BE2C (cell line): ENCODE data around the gene SIN3B.
"Not testable (repeated sequence)": the region's sequence is repeated elsewhere in the genome, so short reads cannot be mapped to it uniquely, and the experiment has no call there.

Source experiments
- DNase-seq: peaks from one replicate; pipeline ENCODE4 v3.0.0-alpha.2; 2020
- H3K27me3 ChIP-seq: fragments of 250-450 bp; sonication (Bioruptor Pico); 2 replicates; pipeline ENCODE4 v1.5.1; 2020; ENCODE audit warnings: mild to moderate bottlenecking
- H3K36me3 ChIP-seq: fragments of 250-450 bp; sonication (Bioruptor Pico); 2 replicates; pipeline ENCODE4 v1.5.1; 2020; ENCODE audit warnings: mild to moderate bottlenecking
- H3K4me1 ChIP-seq: fragments of 250-450 bp; sonication (Bioruptor Pico); 2 replicates; pipeline ENCODE4 v1.5.1; 2020
- H3K4me3 ChIP-seq: 2 replicates; pipeline ENCODE4 v1.5.1; 2011; ENCODE audit warnings: low read depth, low read length
- H3K9me3 ChIP-seq: fragments of 250-450 bp; sonication (Bioruptor Pico); 2 replicates; pipeline ENCODE4 v1.5.1; 2020
- CTCF ChIP-seq: IDR thresholded peaks from 2 replicates; pipeline ENCODE4 v1.5.1; 2012; ENCODE audit warnings: mild to moderate bottlenecking, low read depth, low read length

SIN3B gene

GRCh38 chr19:16874250-16874977 is 45.2 kb downstream of the SIN3B start:
- no peaks in the 10 kb centered on the region for H3K4me1 ChIP-seq
- DNase-seq, result no peak
- no peak overlapping the region for H3K4me3 ChIP-seq
- no peak for TF ChIP-seq CTCF
- peaks cover 45% of the 10 kb centered on the region for H3K36me3 ChIP-seq
- H3K27me3 ChIP-seq, result no peaks in the 10 kb centered on the region
- no peaks in the 10 kb centered on the region for H3K9me3 ChIP-seq

- not testable (repeated sequence) for H3K27me3 ChIP-seq, DNase-seq, H3K9me3 ChIP-seq, H3K4me3 ChIP-seq, H3K4me1 ChIP-seq
- H3K36me3 ChIP-seq, result peaks cover 45% of the 10 kb centered on the region
Measured at GRCh38 chr19:16874978-16875299, 45.7 kb downstream of the SIN3B start.

GRCh38 chr19:16875584-16876555 is 46.7 kb downstream of the SIN3B start:
- Histone ChIP-seq H3K36me3 (peaks cover 43% of the 10 kb centered on the region), H3K4me1 (no peaks in the 10 kb centered on the region), H3K27me3 (no peaks in the 10 kb centered on the region), H3K4me3 (no peak overlapping the region), H3K9me3 (no peaks in the 10 kb centered on the region)
- TF ChIP-seq CTCF, result no peak
- no peak for DNase-seq

GRCh38 chr19:16876904-16877361 is 47.7 kb downstream of the SIN3B start:
- no peak for DNase-seq
- no peak overlapping the region for H3K4me3 ChIP-seq
- peaks cover 32% of the 10 kb centered on the region for H3K36me3 ChIP-seq
- no peaks in the 10 kb centered on the region for H3K9me3 ChIP-seq
- no peaks in the 10 kb centered on the region for H3K4me1 ChIP-seq
- no peak for TF ChIP-seq CTCF
- H3K27me3 ChIP-seq, result no peaks in the 10 kb centered on the region

- Histone ChIP-seq H3K36me3 (peaks cover 32% of the 10 kb centered on the region), H3K9me3 (no peaks in the 10 kb centered on the region), H3K4me3 (no peak overlapping the region), H3K4me1 (no peaks in the 10 kb centered on the region), H3K27me3 (no peaks in the 10 kb centered on the region)
- no peak for DNase-seq
- TF ChIP-seq CTCF, result no peak
Measured at GRCh38 chr19:16877581-16877980, 48.4 kb downstream of the SIN3B start.

- Histone ChIP-seq H3K9me3 (no peaks in the 10 kb centered on the region), H3K4me3 (no peak overlapping the region), H3K36me3 (peaks cover 25% of the 10 kb centered on the region), H3K4me1 (no peaks in the 10 kb centered on the region), H3K27me3 (no peaks in the 10 kb centered on the region)
- TF ChIP-seq CTCF, result no peak
- no peak for DNase-seq
Measured at GRCh38 chr19:16878181-16878965, 49.2 kb downstream of the SIN3B start.
